Brain microvascular endothelial cell (primary cell): ENCODE results near the gene KRT84.
"Not testable (repeated sequence)": the region's sequence is repeated elsewhere in the genome, so short reads cannot be mapped to it uniquely, and the experiment has no call there.

Experiments used
- DNase-seq: peaks from one replicate; pipeline ENCODE4 v3.0.0-alpha.2; 2020
- H3K27ac ChIP-seq: fragments of 250-450 bp; sonication (Bioruptor Pico); 2 replicates; pipeline ENCODE4 v1.5.1; 2020; ENCODE audit warnings: mild to moderate bottlenecking, moderate library complexity
- H3K27me3 ChIP-seq: fragments of 250-450 bp; sonication (Bioruptor Pico); replicated peaks from 2 replicates; pipeline ENCODE4 v1.5.1; 2020; ENCODE audit warnings: mild to moderate bottlenecking
- H3K36me3 ChIP-seq: fragments of 250-450 bp; sonication (Bioruptor Pico); replicated peaks from 2 replicates; pipeline ENCODE4 v1.5.1; 2020; ENCODE audit warnings: mild to moderate bottlenecking
- H3K4me3 ChIP-seq: 2 replicates; pipeline ENCODE4 v1.5.1; 2011; ENCODE audit warnings: low read depth, mild to moderate bottlenecking, control low read depth, low read length, moderate library complexity
- in situ Hi-C: cut with HindIII; loops from 2 replicates; pipeline ENCODE4 v1.10.0; 2017; ENCODE audit warnings: low sequenced_read_pairs, low pct_ligation_motif_present
- TF ChIP-seq, protein P1 (sequence below): IDR thresholded peaks from 2 replicates; pipeline ENCODE4 v1.5.1; 2011; ENCODE audit warnings: low read depth, mild to moderate bottlenecking, moderate library complexity, low read length, control low read depth, inconsistent platforms; ENCODE audit errors: missing control alignments

The KRT84 gene

DNA sequence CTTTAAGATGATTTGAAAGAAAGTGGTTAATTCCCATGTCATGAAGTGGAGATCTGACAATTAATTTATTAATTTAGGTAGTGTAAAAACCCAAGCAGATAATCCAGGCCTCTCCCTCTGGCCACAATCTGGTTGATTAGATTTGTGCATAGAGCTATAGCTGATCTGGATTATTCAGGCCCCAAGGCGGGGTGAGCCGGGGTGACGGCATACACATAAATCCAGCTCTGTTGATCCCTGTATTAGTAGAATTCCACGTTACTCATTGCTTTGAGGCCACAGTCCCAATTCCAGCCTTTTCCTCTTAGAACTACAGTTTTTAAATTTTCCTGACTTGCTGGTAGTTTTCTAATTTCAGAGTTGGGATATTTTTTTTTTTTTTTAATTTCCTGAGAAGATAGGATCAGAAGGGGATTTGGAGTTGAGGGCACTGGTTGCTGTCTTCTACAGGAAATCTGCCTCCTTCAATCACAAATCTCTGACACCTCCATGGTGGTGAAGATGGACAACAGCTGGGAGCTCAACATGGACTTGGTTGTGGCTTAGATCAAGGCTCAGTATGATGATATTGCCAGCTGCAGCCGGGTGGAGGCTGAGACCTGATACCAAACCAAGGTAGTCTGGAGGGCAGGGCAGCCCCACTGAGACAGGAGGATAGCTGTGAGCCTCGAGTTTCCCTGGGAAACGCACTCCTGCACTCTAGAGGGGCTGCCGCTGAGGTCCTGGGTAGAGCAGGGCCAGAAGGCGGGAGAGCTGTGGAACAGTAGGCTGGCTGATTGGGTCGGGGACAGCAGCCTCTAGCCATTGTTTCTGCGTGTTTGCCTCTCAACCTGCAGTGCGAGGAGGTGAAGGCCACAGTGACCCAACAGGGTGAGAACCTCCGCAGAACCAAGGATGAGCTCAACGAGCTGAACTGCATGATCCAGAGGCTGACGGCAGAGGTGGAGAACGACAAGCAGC, 37.6 kb downstream of the KRT84 start:
- Histone ChIP-seq H3K27me3 (peaks cover 9% of the 10 kb centered on the region), H3K27ac (no peak overlapping the region), H3K4me3 (no peak overlapping the region), H3K36me3 (no peaks in the 10 kb centered on the region)
- in situ Hi-C loops: no loop called here
- TF ChIP-seq, protein P1, sequence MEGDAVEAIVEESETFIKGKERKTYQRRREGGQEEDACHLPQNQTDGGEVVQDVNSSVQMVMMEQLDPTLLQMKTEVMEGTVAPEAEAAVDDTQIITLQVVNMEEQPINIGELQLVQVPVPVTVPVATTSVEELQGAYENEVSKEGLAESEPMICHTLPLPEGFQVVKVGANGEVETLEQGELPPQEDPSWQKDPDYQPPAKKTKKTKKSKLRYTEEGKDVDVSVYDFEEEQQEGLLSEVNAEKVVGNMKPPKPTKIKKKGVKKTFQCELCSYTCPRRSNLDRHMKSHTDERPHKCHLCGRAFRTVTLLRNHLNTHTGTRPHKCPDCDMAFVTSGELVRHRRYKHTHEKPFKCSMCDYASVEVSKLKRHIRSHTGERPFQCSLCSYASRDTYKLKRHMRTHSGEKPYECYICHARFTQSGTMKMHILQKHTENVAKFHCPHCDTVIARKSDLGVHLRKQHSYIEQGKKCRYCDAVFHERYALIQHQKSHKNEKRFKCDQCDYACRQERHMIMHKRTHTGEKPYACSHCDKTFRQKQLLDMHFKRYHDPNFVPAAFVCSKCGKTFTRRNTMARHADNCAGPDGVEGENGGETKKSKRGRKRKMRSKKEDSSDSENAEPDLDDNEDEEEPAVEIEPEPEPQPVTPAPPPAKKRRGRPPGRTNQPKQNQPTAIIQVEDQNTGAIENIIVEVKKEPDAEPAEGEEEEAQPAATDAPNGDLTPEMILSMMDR: no peak
- DNase-seq: no peak

- DNase-seq: no peak
Measured at GRCh38 chr12:52347016-52347415, 38.4 kb downstream of the KRT84 start.

GRCh38 chr12:52346593-52346992, 38.9 kb downstream of the KRT84 start:
- no peak overlapping the region for H3K4me3 ChIP-seq
- H3K27me3 ChIP-seq: peaks cover 7% of the 10 kb centered on the region
- no peak for DNase-seq
- in situ Hi-C loops: no loop called here
- no peaks in the 10 kb centered on the region for H3K36me3 ChIP-seq
- H3K27ac ChIP-seq: no peak overlapping the region
- TF ChIP-seq, protein P1: no peak

More at GRCh38 chr12:52347016-52347415, 38.4 kb downstream of the KRT84 start:
- in situ Hi-C loops: no loop called here
- TF ChIP-seq, protein P1: no peak
- Histone ChIP-seq H3K36me3 (no peaks in the 10 kb centered on the region), H3K4me3 (no peak overlapping the region), H3K27me3 (peaks cover 7% of the 10 kb centered on the region), H3K27ac (no peak overlapping the region)

DNA sequence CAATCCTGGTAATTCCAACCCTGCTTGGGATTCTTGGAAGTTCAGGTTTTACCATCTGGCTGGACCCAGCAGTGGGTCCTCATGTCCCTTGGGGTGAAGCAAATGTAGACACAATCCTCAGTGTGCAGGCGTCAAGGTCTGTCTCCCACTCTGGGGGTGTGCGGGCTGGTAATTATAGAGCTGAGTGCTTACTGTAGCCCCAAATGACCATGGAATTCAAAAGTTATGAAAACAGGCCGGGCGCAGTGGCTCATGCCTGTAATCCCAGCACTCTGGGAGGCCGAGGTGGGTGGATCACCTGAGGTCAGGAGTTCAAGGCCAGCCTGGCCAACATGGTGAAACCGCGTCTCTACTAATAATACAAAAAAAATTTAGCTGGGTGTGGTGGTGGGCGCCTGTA, 40.4 kb downstream of the KRT84 start:
- H3K27me3 ChIP-seq, DNase-seq, H3K27ac ChIP-seq, in situ Hi-C loops, H3K36me3 ChIP-seq, H3K4me3 ChIP-seq: not testable (repeated sequence)

DNA sequence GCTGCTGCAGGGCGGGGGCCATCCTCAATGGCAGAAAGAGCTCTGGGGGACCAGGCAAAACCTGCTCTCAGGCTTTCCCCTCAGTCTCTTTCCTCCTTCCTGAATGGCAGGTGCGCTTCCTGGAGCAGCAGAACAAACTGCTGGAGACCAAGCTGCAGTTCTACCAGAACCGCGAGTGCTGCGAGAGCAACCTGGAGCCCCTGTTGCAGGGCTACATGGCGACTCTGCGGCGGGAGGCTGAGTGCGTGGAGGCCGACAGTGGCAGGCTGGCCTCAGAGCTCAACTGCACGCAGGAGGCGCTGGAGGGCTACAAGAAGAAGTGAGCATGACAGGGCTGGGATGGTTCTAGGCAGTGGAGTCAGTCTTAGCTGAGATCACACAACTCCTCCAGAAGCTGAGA, 41.3 kb downstream of the KRT84 start:
- H3K4me3 ChIP-seq: no peak overlapping the region
- in situ Hi-C loops: no loop called here
- DNase-seq: no peak
- no peak overlapping the region for H3K27ac ChIP-seq
- H3K27me3 ChIP-seq: peaks cover 7% of the 10 kb centered on the region
- TF ChIP-seq, protein P1: no peak
- no peaks in the 10 kb centered on the region for H3K36me3 ChIP-seq

GRCh38 chr12:52343550-52343949, 41.9 kb downstream of the KRT84 start:
- no peak for DNase-seq
- H3K27ac ChIP-seq: no peak overlapping the region
- TF ChIP-seq, protein P1: no peak
- peaks cover 7% of the 10 kb centered on the region for H3K27me3 ChIP-seq
- in situ Hi-C loops: no loop called here
- H3K4me3 ChIP-seq: no peak overlapping the region
- no peaks in the 10 kb centered on the region for H3K36me3 ChIP-seq
